ENCODE results near the gene CFAP46. TPM values are rescaled to one million over a fixed set of nuclear protein-coding genes. Genes with fewer than 3 reads are reported as not detected.

Gene CFAP46
- total and polyA plus RNA-seq, 2 donors (not counting 1 experiment from before 2014, with no cell fraction given) = 0.07 TPM; not detected in 1

DNA sequence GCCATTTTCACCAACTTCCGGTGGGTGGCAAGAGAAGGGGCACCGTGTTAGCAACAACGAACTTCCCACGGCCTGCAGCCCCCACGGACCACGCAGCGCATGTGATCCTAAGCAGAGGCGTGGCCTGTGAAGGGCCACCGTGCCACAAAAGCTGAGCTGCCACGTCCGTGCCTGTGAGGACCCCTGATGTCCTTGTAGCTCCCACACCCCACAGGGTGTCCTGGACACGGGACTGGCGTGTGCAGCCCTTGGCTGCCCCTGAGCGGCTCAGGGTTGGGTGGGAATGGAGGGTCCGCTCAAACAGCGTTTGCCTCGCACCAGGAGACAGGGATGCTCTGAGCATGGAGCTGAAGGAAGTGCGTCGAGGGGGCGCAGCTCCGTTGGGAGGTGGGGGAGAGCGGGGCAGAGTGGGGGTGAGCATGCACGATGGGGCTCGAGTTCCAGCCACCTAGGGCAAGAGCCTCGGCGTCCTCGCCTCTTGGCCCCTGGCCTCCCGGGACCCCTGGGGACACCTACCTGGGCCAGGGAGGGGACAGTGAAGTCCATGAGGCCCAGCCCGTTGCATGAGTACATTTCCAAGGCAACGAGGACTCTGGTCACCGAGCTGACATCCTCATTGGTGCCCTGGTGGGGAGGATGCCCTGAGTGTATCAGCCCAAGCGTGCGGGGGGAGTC lies 33.6 kb downstream of the CFAP46 start:
- Histone ChIP-seq H3K27me3 (replicated peaks in 1 of 4; ENCODE audit: control extremely low read depth in 1 of 4, control insufficient read depth in 3 of 4, insufficient read depth in 4 of 4, low read length in 3 of 4) (peaks cover 0 to 9% (median 2%) of the 10 kb centered on the region in 4 experiments), H3K36me3 (replicated peaks in 1 of 2; ENCODE audit: control extremely low read depth in 1 of 2, control insufficient read depth in 1 of 2, extremely low read depth in 1 of 2, insufficient read depth in 2 of 2, low read length in 1 of 2) (no peaks in the 10 kb centered on the region), H3K79me2 (ENCODE audit: control insufficient read depth, insufficient read depth, low read length) (no peaks in the 10 kb centered on the region), H3K4me1 (ENCODE audit: control insufficient read depth in 2 of 2, insufficient read depth in 2 of 2, low read length in 2 of 2) (no peaks in the 10 kb centered on the region), H4K20me1 (ENCODE audit: control insufficient read depth, insufficient read depth, low read length, poor library complexity, severe bottlenecking) (no peaks in the 10 kb centered on the region), H3K27ac (ENCODE audit: low read length in 2 of 2) (no peak overlapping the region), H3K4me3 (ENCODE audit: control extremely low read depth in 1 of 5, extremely low read depth in 1 of 5, insufficient read depth in 1 of 5, low read depth in 2 of 5, low read length in 4 of 5) (no peak overlapping the region), H3K9ac (ENCODE audit: low read length) (no peak overlapping the region), H2AFZ (ENCODE audit: insufficient read depth, low read depth, low read length, poor library complexity, severe bottlenecking) (no peak overlapping the region), H3K9me3 (ENCODE audit: control extremely low read depth in 1 of 3, control insufficient read depth in 2 of 3, insufficient read depth in 1 of 3, low read length in 2 of 3) (peaks cover 0 to 48% (median 0%) of the 10 kb centered on the region in 3 donors), H3K4me2 (replicated peaks; ENCODE audit: low read depth, low read length, poor library complexity, severe bottlenecking) (no peak overlapping the region)
- ChIA-PET POLR2A (no interaction called here), CTCF (no interaction called here)
- H3K4me1 Mint-ChIP-seq = peaks cover 3% of the 10 kb centered on the region
- no peaks in the 10 kb centered on the region for H3K9me3 Mint-ChIP-seq (ENCODE audit: insufficient read depth)
- no peak overlapping the region for H3K4me3 Mint-ChIP-seq
- H3K27ac Mint-ChIP-seq = no peak overlapping the region
- no peak for DNase-seq
- intact Hi-C loops (cut with micrococcal nuclease) = no loop called here
- H3K27me3 Mint-ChIP-seq = peaks cover 19% of the 10 kb centered on the region
- ATAC-seq (ENCODE audit: low read depth) = no peak
- 94% methylated on average over 33 of the region's 33 CpGs for WGBS (ENCODE audit: insufficient coverage)
- TF ChIP-seq, protein P1, sequence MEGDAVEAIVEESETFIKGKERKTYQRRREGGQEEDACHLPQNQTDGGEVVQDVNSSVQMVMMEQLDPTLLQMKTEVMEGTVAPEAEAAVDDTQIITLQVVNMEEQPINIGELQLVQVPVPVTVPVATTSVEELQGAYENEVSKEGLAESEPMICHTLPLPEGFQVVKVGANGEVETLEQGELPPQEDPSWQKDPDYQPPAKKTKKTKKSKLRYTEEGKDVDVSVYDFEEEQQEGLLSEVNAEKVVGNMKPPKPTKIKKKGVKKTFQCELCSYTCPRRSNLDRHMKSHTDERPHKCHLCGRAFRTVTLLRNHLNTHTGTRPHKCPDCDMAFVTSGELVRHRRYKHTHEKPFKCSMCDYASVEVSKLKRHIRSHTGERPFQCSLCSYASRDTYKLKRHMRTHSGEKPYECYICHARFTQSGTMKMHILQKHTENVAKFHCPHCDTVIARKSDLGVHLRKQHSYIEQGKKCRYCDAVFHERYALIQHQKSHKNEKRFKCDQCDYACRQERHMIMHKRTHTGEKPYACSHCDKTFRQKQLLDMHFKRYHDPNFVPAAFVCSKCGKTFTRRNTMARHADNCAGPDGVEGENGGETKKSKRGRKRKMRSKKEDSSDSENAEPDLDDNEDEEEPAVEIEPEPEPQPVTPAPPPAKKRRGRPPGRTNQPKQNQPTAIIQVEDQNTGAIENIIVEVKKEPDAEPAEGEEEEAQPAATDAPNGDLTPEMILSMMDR (IDR thresholded peaks at IDR 0.05) = no peak
- no peak for TF ChIP-seq EZH2 (IDR thresholded peaks at IDR 0.05; ENCODE audit: borderline replicate concordance, insufficient read depth, low read depth, low read length, poor library complexity, severe bottlenecking)

DNA sequence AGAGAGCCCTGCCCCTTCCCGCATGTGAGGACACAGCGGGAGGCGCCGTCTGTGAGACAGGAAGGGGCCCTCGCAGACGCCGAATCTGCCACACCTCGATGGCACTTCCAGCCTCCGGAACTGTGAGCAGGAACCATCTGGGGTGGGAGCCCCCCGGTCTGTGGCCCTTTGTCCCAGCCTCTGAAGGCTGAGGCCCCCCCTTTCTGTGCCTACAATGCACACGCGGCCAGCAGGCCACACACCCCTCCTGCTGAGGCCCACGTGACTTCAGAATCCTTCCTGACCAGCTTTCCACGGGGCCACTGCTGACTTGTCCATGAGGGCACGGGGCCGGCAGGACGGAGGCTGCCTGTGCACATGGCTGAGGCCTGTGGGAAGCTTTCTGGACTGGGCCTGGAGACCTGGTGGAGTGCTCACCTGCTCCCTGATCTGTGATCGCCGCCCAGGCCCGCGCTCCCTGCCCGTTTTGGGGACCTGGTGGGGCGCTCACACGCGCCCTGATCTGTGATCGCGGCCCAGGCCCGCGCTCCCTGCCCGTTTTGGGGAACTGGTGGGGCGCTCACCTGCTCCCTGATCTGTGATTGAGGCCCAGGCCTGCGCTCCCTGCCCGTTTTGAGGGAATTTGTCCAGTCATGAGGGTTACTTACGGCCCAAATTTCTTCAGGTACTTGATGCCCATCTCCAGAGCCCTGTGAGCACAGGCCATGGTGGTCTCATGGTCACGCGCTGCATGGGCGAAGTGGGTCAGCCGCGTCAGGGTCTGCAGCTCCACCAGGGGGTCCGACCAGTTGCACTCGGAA lies 34.3 kb downstream of the CFAP46 start:
- Mint-ChIP-seq H3K4me3 (no peak overlapping the region), H3K27ac (no peak overlapping the region), H3K4me1 (peaks cover 3% of the 10 kb centered on the region), H3K9me3 (ENCODE audit: insufficient read depth) (no peaks in the 10 kb centered on the region), H3K27me3 (peaks cover 19% of the 10 kb centered on the region)
- Histone ChIP-seq H3K9me3 (ENCODE audit: control extremely low read depth in 1 of 3, control insufficient read depth in 2 of 3, insufficient read depth in 1 of 3, low read length in 2 of 3) (peaks cover 0 to 42% (median 0%) of the 10 kb centered on the region in 3 donors), H3K27ac (ENCODE audit: low read length in 2 of 2) (no peak overlapping the region), H4K20me1 (ENCODE audit: control insufficient read depth, insufficient read depth, low read length, poor library complexity, severe bottlenecking) (no peaks in the 10 kb centered on the region), H3K4me1 (ENCODE audit: control insufficient read depth in 2 of 2, insufficient read depth in 2 of 2, low read length in 2 of 2) (no peaks in the 10 kb centered on the region), H3K79me2 (ENCODE audit: control insufficient read depth, insufficient read depth, low read length) (no peaks in the 10 kb centered on the region), H2AFZ (ENCODE audit: insufficient read depth, low read depth, low read length, poor library complexity, severe bottlenecking) (no peak overlapping the region), H3K27me3 (replicated peaks in 1 of 4; ENCODE audit: control extremely low read depth in 1 of 4, control insufficient read depth in 3 of 4, insufficient read depth in 4 of 4, low read length in 3 of 4) (peaks cover 0 to 8% (median 2%) of the 10 kb centered on the region in 4 experiments), H3K4me3 (ENCODE audit: control extremely low read depth in 1 of 5, extremely low read depth in 1 of 5, insufficient read depth in 1 of 5, low read depth in 2 of 5, low read length in 4 of 5) (no peak overlapping the region), H3K4me2 (replicated peaks; ENCODE audit: low read depth, low read length, poor library complexity, severe bottlenecking) (no peak overlapping the region), H3K36me3 (replicated peaks in 1 of 2; ENCODE audit: control extremely low read depth in 1 of 2, control insufficient read depth in 1 of 2, extremely low read depth in 1 of 2, insufficient read depth in 2 of 2, low read length in 1 of 2) (no peaks in the 10 kb centered on the region), H3K9ac (ENCODE audit: low read length) (no peak overlapping the region)
- CTCF ChIA-PET = no interaction called here
- 62% methylated on average over 41 of the region's 41 CpGs for WGBS (ENCODE audit: insufficient coverage)
- ATAC-seq (ENCODE audit: low read depth) = no peak
- no peak for TF ChIP-seq EZH2 (IDR thresholded peaks at IDR 0.05; ENCODE audit: borderline replicate concordance, insufficient read depth, low read depth, low read length, poor library complexity, severe bottlenecking)
- POLR2A ChIA-PET = no interaction called here
- no peak for DNase-seq
- intact Hi-C loops (cut with micrococcal nuclease) = no loop called here
